Skin epidermis (tissue), 12 donors: ENCODE results near the gene TBC1D22A.
A peak's percentile ranks its signal among the peaks of the same experiment; 100 is the strongest.

Experiments used
- H3K27ac ChIP-seq, 21 experiments: fragments of 200-600 bp; sonication (generic) in 11 of 21; one replicate each; pipeline ENCODE4 v1.5.0; 2020; ENCODE audit warnings: mild to moderate bottlenecking in 3 of 21, inconsistent platforms in 2 of 21, moderate library complexity in 2 of 21
- H3K4me3 ChIP-seq, 7 experiments: fragments of 200-600 bp; sonication (generic) in 2 of 7; one replicate each; pipeline ENCODE4 v1.5.0; 2020; ENCODE audit warnings: inconsistent platforms in 2 of 7, mild to moderate bottlenecking in 2 of 7, moderate library complexity in 1 of 7

TBC1D22A gene

DNA sequence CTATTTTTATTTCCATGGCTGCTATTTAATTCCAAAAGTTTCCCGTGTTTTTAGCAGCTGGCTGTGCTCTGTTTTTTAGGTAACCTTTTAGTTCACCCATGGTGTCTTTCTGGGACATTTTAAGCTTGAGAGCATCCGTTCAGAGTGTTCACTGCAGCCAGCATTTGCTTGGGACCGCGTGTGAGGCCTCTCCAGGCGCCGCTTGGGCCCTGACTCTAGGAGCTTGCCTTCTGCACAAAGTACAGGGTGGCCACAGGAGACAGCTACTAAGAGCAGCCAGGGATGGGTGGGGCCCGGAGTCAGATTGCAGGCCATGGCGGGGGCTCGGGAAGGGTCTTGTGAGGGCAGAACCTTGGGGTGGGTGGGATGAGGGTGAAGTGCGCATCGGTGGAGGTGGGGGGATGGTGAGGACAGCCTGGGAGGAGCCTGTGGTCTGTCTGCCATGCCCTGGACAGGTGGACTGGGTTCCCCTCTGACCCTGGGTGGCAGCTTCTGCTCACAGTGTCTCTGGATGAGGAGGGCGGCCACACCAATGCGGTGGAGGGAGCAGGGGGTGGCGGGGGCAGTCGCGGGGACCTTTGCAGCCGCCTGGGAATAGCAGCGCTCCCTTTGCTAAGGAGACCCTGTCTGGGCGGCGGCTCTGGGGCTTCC is 288.1 kb downstream of the TBC1D22A start:
- no peak overlapping the region for H3K27ac ChIP-seq
- no peak overlapping the region for H3K4me3 ChIP-seq

DNA sequence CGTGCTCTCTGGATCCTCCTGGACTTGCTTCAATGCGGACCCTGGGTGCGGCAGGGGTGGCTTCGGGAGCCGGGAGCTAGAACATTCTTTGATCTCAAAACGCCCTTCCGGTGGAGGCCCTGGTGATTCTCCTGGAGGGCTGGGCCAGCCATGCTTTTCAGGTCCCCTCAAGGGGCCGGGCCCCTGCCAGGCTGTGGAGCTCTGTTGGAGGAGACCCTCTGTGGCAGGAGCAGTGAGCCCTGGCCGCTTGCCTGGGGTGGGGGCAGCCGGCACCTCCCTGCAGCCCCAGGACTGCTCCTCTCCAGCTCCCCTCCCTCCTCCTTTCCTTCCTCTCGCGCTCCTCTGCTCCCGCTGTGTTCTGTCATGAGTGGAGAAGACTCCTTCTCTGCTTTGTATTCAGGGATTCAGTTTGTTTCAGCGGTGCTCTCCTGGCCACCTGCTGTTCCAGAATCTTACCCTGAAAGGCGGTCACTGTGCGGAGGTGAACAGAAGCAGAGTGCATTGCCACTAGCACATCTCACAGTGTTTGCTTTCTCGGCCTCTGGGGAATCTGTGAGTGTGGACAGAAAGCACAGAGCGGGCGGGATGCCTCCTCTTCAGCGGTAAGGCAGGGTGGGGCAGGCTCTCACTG is 289.1 kb downstream of the TBC1D22A start:
- Histone ChIP-seq H3K27ac (no peak overlapping the region), H3K4me3 (no peak overlapping the region)

DNA sequence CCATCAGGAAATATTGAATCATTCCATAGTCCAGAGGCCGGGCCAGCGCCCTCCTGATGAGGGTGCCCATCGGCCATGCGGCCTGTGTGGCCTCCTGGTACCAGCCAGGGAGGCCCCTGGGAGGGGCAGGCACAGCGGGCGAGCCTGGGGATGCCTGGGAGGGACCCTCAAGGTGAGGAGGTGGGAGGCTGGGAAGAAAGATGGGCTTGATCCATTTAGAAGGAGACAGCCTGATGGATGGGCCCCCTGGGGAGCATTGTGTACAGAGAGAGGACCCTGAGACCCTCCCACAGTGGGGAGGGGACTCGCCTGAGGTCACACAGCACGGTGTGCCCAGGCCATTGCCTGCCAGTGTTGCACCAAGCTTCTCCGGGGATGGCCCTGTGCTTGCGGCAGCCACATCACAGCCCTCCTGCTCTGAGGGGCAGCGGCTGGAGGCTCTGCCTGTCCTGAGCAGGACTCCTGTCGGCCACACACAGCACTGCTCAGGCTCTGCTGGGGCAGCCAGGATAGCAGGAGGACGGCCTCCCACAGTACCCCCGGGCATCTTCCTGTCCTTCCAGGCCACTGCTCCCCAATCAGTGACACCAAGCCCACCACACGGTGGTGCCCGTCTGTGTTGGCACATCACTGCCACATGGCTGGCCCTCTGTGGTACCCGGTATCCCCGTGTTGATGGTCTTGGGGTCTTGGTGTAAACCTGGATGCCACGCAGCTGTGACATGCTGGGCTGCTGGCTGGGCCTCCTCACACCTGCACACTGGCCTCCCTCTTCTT is 290.0 kb downstream of the TBC1D22A start:
- no peak overlapping the region for H3K27ac ChIP-seq

GRCh38 chr22:47053013-47053725 is 290.7 kb downstream of the TBC1D22A start:
- no peak overlapping the region for H3K4me3 ChIP-seq
- H3K27ac ChIP-seq = peak overlapping the region in 1 of 21 experiments; percentile 21

More for the DNA sequence above, 290.0 kb downstream of the TBC1D22A start:
- H3K4me3 ChIP-seq = no peak overlapping the region

- Histone ChIP-seq H3K4me3 (no peak overlapping the region), H3K27ac (no peak overlapping the region)
Observed at GRCh38 chr22:47053726-47054141, 291.3 kb downstream of the TBC1D22A start.

- Histone ChIP-seq H3K4me3 (no peak overlapping the region), H3K27ac (no peak overlapping the region)
Observed at GRCh38 chr22:47054231-47055072, 292.0 kb downstream of the TBC1D22A start.

GRCh38 chr22:47055073-47055355 is 292.6 kb downstream of the TBC1D22A start:
- H3K4me3 ChIP-seq = no peak overlapping the region
- H3K27ac ChIP-seq = no peak overlapping the region

DNA sequence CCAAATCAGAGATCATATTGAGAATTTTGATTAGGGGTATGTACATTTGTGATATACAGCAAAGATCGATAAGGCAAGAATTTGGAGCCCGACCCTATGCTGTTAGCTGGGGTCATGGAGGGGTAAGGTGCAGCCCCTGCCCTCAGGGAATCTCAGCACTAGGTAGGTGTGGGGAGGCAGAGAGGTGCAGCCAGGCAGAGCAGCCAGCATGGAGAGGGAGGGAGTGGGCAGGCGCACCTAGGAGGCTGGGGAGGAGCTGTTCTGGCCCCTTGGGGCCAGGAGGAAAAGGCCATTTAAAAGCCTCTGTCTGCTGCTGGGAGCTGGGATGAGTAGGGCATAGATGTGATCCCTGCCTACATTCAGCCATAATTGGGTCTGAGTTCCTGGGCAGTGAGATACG is 293.0 kb downstream of the TBC1D22A start:
- H3K4me3 ChIP-seq = no peak overlapping the region
- no peak overlapping the region for H3K27ac ChIP-seq

DNA sequence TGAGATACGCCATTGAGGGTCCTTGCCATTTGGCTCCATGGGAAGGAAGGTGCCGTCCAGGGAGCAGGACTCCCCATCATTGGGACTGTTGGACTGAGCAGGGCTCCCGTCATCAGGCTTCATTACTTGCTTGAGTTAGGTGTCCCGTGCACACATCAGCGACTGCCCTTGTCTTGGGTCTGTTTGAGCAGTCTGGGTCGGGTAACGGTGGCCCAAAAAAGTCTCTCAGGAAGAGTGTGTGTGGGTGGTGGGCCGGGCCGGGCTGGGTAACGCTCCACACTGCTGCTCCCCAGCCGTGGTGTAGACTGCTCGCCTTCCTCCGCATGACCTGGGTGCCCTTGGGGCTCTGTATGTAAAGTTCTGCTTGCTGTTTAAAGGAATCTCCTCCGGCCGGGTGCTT is 293.5 kb downstream of the TBC1D22A start:
- Histone ChIP-seq H3K27ac (no peak overlapping the region), H3K4me3 (no peak overlapping the region)

- no peak overlapping the region for H3K4me3 ChIP-seq
- no peak overlapping the region for H3K27ac ChIP-seq
Observed at GRCh38 chr22:47056361-47056760, 293.9 kb downstream of the TBC1D22A start.

- Histone ChIP-seq H3K4me3 (no peak overlapping the region), H3K27ac (no peak overlapping the region)
Observed at GRCh38 chr22:47056776-47057470, 294.5 kb downstream of the TBC1D22A start.

- no peak overlapping the region for H3K27ac ChIP-seq
- H3K4me3 ChIP-seq = no peak overlapping the region
Observed at GRCh38 chr22:47057916-47058585, 295.6 kb downstream of the TBC1D22A start.

DNA sequence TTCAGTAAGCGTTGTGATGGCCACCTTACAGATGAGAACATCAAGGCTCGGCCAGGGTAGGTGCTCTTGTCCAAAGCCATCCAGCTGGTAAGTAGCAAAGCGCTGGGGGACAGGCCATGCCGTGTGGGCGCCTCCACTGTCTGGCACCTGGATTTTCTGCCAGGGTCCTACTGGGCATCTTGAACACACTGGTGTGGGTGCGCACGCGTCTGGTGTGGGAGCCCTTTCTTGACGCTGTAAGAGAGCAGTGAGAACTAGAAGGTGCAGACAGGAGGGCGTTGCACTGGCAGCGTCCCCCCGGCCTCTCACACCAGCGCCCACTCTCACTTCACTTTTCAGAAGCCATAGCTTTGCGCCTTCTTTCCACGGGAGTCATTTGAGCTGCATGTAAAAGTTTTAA is 296.6 kb downstream of the TBC1D22A start:
- H3K27ac ChIP-seq = no peak overlapping the region
- no peak overlapping the region for H3K4me3 ChIP-seq

- Histone ChIP-seq H3K4me3 (no peak overlapping the region), H3K27ac (no peak overlapping the region)
Observed at GRCh38 chr22:47059701-47060161, 297.3 kb downstream of the TBC1D22A start.

GRCh38 chr22:47060718-47061117 is 298.3 kb downstream of the TBC1D22A start:
- H3K4me3 ChIP-seq = no peak overlapping the region
- no peak overlapping the region for H3K27ac ChIP-seq

- H3K27ac ChIP-seq = no peak overlapping the region
Observed at GRCh38 chr22:47061226-47061625, 298.8 kb downstream of the TBC1D22A start.

DNA sequence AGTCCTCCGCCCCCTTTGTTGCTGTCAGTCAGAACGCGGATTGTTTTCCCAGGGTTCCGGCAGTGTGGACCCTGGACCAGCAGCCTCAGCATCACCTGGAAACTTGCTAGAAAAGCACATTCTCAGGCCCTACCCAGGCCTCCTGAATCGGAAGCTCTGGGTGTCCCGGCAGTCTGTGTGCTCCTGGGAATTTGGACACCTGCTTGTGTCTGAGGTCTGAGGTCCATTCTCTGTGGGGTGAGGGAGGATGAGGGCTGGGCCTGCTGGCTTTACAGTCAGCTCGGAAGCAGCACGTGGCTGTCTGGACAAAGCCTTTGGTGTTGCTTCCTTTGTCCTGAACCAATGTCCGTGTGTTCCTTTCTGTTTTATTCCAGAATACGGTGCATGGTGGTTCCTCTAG is 299.7 kb downstream of the TBC1D22A start:
- Histone ChIP-seq H3K4me3 (no peak overlapping the region), H3K27ac (no peak overlapping the region)

More at GRCh38 chr22:47061226-47061625, 298.8 kb downstream of the TBC1D22A start:
- no peak overlapping the region for H3K4me3 ChIP-seq

- no peak overlapping the region for H3K27ac ChIP-seq
- H3K4me3 ChIP-seq = no peak overlapping the region
Observed at GRCh38 chr22:47063071-47063509, 300.6 kb downstream of the TBC1D22A start.
